Stimulated activated CD4-positive, alpha-beta T cell treated with anti-CD3 and anti-CD28 coated beads, TNF-alpha, amount 100 ng/mL, for 4 hours (primary cell): ENCODE results near the gene SLC5A4.
"Not testable (repeated sequence)": the region's sequence is repeated elsewhere in the genome, so short reads cannot be mapped to it uniquely, and the experiment has no call there.

Experiments
- DNase-seq, 3 experiments: peaks; one replicate each; pipeline ENCODE4 v3.0.0-alpha.2; 2020; ENCODE audit warnings: low read depth in 3 of 3

The SLC5A4 gene

DNA sequence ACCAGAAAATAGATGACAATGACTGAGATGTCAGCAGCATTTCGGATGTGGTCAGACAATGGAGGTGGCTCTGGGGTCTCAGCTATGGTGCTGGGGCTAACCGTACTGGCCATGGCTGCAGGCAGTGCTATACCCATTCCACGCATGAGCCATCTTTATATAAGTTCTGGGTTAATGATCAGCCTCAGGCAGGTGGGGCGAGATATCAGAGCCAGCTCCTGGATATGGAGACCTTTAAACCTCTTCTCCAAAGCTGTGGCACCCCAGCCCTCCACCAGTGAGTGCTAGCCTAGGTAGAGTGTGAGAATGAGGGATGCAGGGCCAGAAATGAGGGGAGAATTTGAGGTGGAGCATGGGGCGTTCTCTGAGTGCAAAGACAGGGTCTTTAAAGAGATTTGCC, at the start of gene SLC5A4:
TSS of gene SLC5A4 (minus strand) at position 131 of the 400 bp plus-strand sequence. CDS start at position 113, 18 bp downstream.
- no peak for DNase-seq

DNA sequence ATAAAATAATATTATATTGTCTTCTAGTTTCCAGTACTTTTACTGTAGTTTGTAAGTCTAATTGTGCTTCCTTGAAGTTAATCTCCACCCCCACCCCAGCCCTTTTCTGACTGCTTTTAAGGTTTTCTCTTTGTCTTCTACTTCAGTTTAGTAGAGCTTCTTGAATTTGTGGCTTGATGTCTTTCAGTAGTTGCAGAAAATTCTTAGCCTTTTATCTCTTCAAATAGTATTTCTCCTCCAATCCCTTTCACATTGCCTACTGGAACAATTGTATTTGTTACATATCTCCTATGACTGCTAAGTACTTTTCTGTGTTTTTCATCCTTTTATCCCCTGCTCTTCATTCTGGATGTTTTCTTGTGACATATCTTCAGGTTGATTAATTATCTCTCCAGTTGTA, 38.8 kb upstream of the SLC5A4 start:
- not testable (repeated sequence) for DNase-seq

DNA sequence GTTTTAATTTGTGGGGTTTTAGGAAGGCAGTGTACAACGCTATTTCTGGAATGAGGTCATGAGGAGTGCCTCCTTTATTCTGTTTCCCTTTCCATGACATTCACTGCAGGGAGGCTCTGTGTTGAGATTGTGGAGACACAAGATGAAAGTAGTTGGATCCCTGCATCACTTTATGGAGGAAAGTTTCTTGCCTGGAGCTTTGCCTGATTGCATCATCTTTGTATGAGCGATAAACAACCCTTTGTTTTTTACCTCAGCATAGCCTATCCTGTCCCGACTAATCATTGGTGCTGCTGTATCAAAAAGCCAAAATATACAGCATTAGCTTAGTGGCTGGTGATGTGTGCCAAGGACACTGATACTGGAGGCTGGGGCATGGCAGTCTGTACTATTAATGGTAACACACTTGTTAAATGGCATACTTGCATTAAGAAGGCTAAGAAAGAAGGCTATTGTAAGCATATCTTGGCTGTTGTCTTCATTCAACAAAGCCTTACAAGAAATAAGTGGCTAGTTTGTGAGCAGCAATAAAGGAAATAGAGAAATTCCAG, 31.2 kb upstream of the SLC5A4 start:
- no peak for DNase-seq

DNA sequence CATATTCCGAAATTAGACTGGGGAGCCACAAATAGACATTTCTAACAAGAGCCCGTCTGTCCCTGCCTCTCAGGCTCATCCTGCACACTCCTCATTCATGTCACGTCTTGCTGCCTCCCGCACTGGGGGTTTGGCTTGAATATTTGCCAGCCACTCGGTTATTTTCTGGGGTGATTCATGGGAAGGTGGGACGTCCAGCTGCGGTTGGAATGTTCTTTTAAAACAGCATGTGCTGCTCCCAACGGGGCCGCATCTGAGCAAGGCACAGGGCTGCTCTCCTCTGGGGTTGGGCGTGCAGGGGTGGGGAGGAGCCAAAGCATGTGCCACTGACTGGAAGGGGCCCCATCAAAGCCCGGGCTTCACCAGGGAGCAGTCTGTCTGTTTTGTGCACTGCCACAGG, 25.9 kb upstream of the SLC5A4 start:
- DNase-seq, result no peak

DNA sequence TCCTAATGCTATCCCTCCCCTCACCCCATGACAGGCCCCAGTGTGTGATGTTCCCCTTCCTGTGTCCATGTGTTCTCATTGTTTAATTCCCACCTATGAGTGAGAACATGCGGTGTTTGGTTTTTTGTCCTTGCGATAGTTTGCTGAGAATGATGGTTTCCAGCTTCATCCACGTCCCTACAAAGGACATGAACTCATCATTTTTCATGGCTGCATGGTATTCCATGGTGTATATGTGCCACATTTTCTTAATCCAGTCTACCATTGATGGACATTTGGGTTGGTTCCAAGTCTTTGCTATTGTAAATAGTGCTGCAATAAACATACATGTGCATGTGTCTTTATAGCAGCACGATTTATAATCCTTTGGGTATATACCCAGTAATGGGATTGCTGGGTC, 20.2 kb upstream of the SLC5A4 start:
- not testable (repeated sequence) for DNase-seq

DNA sequence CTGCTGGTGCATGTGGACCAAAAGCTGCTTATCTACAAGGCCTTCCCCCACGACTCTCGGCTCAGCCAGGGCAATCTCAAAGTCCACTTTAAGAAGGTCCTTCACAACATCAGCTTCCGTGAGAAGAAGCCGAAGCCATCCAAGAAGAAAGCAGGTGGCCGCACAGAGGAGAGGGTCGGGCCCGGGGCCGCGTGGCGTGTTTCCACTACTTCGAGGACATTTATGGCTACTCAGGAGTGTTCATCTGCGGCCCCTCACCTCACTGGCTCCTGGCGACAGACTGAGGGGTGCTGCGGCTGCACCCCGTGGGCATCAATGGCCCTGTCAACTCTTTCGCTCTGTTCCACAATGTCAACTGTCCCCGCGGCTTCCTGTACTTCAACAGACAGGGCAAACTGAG, 16.2 kb upstream of the SLC5A4 start:
- no peak for DNase-seq

DNA sequence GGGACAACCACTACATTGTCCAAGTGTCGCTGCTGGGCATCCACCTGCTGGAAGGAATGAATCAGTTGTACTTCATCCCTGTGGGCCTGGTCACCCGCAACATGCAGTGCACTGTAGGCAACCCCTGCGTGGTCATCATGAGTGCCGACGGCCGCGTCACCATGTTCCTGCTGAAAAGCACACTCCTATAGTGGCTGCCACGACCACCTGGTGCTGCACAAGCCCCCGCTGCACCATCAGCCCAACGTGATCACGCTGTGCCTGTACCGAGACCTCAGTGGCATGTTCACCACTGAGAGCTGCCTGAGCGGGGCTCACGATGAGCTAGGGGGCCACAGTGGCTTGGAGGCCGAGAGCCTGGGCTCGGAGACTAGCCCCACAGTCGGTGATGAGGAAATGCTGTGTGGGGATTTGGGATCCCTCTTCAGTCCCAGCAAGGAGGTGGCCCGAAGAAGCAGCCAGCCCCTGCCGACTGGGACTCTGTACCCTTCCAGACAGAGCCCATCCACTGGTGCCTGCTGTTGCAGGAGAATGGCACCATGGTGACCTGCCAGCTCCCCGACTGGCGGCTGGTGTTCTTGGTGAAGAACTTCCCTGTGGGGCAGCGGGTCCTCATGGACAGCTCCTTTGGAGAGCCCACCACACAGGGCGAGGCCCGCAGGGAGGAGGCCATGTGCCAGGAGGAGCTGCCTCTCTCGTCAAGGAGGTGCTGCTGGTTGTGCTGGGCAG, 15.7 kb upstream of the SLC5A4 start:
- no peak for DNase-seq

DNA sequence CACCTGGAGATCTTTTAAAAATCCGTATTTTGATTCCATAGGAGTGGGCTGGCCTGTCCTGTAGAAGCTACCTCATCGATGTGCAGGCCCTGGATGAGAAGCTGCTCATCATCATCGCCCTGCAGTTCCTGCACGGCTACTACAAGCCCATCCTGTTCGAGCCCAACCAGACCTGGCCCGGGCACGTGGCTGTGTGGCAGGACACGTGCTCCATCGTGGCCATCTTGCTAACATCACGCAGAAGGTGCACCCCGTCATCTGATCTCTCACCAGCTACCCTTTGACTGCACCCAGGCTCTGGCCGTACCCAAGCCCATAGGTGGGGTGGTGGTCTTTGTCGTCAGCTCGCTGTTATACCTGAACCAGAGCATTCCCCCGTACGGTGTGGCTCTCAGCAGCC, 14.2 kb upstream of the SLC5A4 start:
- DNase-seq, result no peak

DNA sequence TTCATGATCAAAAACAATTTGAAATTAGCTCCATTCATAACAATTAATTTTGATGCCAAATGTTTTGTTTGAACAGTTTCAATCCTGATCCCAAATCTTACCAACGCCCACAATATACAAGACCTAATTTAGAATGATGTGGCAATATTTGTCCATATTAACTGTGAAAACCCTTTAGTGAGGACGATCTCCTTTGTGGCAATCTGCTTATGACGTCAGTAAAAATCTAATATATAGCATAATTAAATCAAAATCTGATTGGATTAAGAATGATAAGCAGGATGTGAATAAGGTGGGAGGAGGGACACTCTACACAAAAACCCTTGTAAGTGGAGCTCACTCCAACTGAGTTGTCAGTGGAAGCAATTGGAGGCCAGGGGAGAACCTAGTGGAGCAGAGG, 11.9 kb upstream of the SLC5A4 start:
- no peak for DNase-seq

DNA sequence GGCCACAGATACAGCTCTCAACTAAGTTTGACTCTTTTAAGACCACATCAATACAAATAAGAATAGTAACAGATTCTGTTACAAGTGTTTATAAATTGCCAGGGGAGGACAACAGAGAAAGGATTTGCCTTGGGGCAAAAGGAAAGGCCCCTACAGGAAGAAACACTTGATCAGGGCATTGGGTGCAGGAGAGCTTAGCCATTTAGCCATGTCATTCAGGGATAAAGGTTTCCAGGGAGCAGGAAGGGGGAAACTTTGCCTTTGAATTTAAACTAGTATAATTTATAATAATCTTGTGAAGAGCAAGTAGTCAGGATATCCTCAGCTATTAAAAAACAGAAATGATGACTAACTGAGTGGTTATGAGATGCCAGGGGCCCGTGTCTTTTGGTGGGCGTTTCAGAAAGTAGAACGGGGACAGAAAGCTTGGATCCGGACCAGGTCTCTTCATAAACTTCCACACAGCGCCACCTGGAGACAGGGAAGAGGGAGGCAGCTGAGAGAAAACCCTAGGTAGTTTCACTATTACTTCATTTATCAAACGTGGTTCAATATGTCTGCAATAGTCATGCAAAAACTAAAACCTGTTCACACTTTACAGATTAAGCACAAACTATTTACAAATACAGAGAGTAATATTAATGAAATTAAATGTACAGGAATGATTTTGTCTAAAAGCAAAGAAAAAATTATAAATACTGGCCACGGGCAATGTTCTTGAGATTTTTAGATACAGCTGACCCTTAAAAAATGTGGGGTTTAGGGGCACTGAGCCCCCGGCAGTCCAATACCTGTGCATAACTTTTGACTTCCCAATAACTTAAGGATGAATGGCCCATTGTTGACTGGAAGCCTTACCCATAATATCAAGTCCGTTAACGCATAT, 11.0 kb upstream of the SLC5A4 start:
- DNase-seq, result peak; percentile 33 to 46 (median 37)

DNA sequence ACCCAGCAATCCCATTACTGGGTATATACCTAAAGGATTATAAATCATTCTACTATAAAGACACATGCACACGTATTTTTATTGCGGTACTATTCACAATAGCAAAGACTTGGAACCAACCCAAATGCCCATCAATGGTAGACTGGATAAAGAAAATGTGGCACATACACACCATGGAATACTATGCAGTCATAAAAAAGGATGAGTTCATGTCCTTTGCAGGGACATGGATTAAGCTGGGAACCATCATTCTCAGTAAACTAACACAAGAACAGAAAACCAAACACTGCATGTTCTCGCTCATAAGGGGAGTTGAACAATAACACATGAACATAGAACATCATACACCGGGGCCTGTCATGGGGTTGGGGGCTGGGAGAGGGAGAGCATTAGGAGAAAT, 8.5 kb upstream of the SLC5A4 start:
- DNase-seq, result not testable (repeated sequence)

DNA sequence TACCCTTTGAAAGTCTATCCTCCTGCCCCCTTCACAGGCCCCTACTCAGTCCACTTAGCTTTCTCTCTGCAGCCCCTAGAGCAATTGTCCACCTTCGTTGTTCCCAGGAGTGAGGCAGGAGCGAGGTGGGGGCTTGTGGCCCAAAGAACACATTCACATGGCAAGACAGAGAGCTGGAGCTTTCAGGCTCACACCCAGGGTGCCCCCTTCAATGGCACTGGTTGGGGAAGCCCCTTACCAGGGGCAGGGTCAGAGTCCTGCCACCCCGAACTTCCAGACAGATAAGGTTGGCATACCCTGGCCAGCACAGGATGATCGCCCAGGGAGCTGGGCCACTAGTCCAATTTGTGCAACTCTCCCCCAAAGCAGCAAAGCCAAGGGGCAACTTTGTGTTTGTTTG, 6.2 kb upstream of the SLC5A4 start:
- DNase-seq, result no peak

DNA sequence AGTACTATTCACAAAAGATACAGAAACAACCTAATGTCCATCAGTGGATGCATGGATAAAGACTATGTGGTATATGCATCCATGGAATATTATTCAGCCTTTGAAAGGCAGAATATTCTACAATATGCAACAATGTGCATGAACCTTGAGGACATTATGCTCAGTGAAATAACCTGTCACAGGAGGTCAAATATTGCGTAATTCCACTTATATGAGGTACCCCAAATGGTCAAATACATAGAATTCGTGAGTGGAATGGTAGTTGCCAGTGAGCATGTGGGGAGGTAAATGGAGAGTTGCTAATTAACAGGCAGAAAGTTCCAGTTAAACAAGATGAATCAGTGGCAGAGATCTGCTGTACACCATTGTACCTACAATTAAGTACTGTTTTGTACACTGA, 3.6 kb upstream of the SLC5A4 start:
- no peak for DNase-seq

DNA sequence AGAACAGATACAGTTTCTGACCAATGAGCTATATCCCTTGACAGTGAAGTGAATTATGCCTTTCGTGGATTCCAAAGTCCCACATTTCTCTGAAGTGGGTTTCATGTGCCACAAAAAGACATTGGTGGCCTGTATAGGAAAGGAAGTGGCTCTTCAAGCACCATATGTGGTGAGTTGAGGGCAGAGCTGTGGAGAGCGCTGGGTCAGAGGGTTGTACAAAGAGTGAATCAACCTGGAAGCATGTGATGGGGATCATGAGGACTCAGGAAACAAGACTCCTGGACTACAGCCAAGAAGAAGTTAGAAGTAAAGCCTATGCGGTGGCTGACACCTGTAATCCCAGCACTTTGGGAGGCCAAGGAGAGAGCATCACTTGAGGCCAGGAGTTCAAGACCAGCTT, 579 bp upstream of the SLC5A4 start:
- no peak for DNase-seq

DNA sequence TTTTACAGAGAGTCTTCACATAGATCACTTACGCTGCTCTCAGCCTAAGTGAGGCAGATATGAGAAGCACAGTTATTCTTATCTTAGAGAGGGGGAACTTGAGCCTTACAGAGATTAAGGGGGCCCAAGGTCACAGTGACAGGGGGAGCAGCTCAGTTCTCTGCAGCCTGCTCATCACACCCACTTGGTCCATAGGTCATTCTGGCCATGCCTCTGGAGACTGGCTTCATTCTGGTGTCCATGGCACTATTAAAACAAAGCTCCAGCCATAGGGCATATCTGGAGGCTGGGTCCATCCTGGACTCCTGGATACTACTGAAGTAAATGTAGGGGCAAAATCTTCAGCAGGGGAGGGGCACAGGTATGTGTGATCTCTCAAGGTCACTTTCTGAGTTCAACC, 5.9 kb downstream of the SLC5A4 start:
- DNase-seq, result no peak

DNA sequence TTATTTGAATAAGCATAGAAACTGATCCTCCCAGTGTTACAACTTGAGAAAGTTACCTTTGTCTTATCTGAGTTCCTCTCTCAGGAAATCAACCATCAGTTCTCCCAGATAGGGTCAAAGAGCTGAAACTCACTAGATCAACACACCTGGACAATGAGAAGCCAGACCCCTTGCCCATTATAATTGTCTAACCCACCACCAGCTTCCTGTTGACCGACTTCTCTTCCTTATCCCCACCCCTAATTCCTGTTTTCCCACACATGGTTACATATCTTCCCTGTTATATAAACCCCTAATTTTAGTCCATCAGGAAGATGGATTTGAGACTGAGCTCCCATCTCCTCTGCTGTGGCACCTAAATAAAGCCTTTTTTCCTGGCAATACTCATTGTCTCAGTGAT, 6.9 kb downstream of the SLC5A4 start:
- no peak for DNase-seq

DNA sequence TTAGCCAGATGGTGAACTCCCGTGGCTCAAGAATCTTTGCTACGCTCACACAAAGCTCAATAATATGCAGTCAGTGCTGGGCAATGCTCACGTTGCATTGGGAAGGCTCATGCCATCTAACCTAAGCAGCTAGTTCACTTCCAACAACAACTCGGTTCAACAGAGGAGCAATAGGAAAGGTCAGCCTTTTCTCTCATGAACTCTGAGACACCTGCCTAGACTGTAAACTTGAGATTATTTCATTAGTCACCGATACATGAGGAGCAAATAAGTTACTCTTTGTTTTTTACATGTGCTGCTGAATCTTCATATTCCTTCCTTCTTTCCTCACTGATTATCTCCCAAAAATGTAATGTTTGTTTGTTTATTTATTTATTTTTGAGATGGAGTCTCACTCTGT, 9.0 kb downstream of the SLC5A4 start:
- DNase-seq, result no peak

DNA sequence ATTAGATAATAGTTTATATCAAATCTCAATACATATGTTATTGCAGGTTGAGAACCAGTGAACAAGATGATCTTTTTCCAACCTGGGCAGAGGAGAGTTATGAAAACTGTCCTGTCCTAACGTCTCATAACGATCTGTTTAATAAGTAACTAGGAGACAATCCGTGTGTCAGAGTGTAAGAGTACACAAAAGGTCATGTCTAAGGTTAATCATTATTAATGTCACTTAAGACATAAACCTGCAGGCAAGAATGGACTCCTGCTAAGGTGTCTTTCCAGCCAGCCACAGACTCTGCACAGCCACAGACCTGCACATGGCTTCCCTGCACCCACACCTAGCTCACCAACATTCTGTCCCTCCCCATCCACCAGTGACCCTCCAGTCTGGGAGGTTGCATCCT, 10.1 kb downstream of the SLC5A4 start:
- DNase-seq, result no peak

DNA sequence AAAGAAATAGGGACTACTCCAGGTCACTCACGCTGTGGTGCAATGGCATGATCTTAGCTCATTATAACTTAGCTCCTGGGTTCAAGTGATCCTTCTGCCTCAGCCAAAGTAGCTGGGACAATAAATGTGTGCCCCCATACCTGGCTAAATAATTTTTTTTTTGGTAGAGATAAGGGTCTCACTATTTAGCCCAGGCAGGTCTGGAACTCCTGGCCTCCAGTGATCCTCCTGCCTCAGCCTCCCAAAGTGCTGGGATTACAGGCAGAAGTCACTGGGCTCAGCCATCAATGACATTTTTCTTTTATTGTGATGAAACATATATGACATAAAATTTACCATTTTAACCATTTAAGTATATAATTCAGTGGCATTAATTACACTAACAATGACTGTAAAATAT, 10.6 kb downstream of the SLC5A4 start:
- DNase-seq, result no peak

DNA sequence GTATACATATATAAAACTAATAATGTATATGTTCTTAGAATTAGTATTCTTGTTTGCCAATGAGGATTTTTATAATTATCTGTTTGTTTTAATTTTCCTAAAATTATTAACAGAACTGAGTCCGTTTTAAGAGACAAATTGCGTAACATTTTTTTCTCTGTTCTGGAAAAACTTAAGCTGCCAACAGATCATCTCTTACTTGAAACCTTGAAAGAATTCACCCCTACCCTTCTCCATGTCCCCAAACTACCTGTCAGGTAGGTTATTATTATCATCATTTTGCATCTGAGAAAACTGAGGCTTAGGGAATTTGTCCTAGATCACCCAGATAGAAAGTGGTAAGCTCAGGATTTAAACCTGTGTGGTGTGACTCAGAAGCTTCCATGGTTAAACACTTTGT, 14.7 kb downstream of the SLC5A4 start:
- no peak for DNase-seq

DNA sequence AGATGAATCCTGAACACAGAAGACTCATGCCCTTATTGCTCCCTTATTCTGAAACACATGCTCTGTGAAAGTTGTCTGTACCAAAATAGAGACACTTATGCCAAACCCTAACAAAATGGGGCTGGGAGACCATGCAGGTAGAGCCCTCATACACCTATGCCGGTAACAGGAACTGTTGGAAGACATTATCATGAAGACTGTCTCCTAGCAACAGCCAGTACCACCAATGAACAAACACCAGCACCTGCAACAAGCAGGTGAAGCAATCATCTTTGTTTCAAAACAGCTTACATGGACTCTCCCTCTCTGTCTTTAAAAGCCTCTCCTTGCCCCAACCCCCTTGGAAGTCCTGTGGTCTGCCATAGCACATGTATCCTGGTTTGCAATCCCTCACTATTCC, 17.2 kb downstream of the SLC5A4 start:
- no peak for DNase-seq

DNA sequence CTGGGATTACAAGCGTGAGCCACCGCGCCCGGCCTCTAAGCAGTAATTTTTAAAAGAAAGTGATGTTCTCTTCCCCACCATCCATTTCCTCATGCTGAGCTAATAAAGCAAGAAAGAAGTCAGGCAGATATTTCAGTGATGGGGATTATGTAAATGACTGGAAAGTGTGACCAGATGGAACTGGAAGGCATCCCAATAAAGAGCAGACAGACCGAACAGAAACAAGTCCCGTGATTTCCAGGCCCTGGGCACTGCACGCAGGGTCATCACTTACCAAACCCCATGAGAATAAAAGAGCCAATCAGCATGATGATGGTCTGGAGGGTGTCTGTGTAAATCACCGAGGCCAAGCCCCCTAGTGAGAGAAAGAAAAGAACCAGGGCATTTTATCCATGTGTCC, 18.2 kb downstream of the SLC5A4 start:
- DNase-seq, result no peak

DNA sequence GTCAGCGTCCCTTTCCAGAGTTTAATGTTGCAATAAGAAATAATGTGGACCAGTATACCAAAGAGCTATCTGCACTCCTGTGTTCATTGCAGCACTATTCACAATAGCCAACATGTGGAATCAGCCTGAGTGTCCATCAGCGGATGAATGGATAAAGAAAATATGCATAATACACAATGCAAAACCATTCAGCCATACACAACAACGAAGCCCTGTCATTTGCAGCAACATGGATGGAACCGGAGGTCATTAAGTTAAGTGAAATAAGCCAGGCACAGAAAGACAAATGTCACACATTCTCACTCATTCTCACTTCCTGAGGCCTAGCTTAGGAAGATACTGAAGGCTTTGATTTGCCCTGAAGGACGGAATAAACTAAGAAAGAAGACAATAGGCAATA, 22.1 kb downstream of the SLC5A4 start:
- DNase-seq, result no peak
